Neural cell (in vitro differentiated cells): ENCODE results near the gene SMC3. TPM values are rescaled to one million over a fixed set of nuclear protein-coding genes. Genes with fewer than 3 reads are reported as not detected.

ENCODE experiments used
- H2AFZ ChIP-seq: fragments of 200-600, 300-800 bp; sonication (generic), shearing (Covaris generic); 2 replicates; pipeline ENCODE4 v1.6.0; 2014; ENCODE audit warnings: low read depth, mild to moderate bottlenecking, antibody characterized with exemption, low read length, moderate library complexity
- H3F3A ChIP-seq: fragments of 200-600 bp; shearing (Covaris generic); 2 replicates; pipeline ENCODE4 v1.6.1; 2016; ENCODE audit warnings: mild to moderate bottlenecking, moderate library complexity, mixed read lengths, antibody characterized with exemption, low read length; ENCODE audit not compliant: insufficient read depth, poor library complexity, severe bottlenecking
- H3K27ac ChIP-seq: fragments of 200-600, 300-800 bp; sonication (generic), shearing (Covaris generic); 2 replicates; pipeline ENCODE4 v1.5.1; 2014; ENCODE audit warnings: mild to moderate bottlenecking, low read length, moderate library complexity
- H3K27me3 ChIP-seq: fragments of 300-800, 200-600 bp; sonication (generic), shearing (Covaris generic); 2 replicates; pipeline ENCODE4 v1.6.0; 2014; ENCODE audit warnings: mild to moderate bottlenecking, low read depth, low read length, moderate library complexity; ENCODE audit not compliant: insufficient read depth
- H3K36me3 ChIP-seq: fragments of 300-800, 200-600 bp; sonication (generic), shearing (Covaris generic); 2 replicates; pipeline ENCODE4 v1.5.1; 2014; ENCODE audit warnings: mild to moderate bottlenecking, antibody characterized with exemption, low read length, moderate library complexity; ENCODE audit not compliant: insufficient read depth
- H3K4me2 ChIP-seq: fragments of 300-800, 200-600 bp; sonication (generic), shearing (Covaris generic); 2 replicates; pipeline ENCODE4 v1.6.0; 2014; ENCODE audit warnings: mild to moderate bottlenecking, low read length
- H3K4me3 ChIP-seq: fragments of 300-800, 200-600 bp; sonication (generic), shearing (Covaris generic); 2 replicates; pipeline ENCODE4 v1.5.1; 2014; ENCODE audit warnings: mild to moderate bottlenecking, low read length, moderate library complexity
- H3K79me2 ChIP-seq: fragments of 200-600 bp; shearing (Covaris generic); replicated peaks from 2 replicates; pipeline ENCODE4 v1.6.0; 2014; ENCODE audit warnings: mild to moderate bottlenecking, low read length, moderate library complexity; ENCODE audit not compliant: insufficient read depth
- H3K9ac ChIP-seq: fragments of 300-800, 200-600 bp; sonication (generic), shearing (Covaris generic); 2 replicates; pipeline ENCODE4 v1.6.1; 2016; ENCODE audit warnings: mild to moderate bottlenecking, low read length, mixed read lengths
- H3K9me2 ChIP-seq: fragments of 200-600 bp; shearing (Covaris generic); 2 replicates; pipeline ENCODE4 v1.6.1; 2016; ENCODE audit warnings: mild to moderate bottlenecking, low read length, mixed read lengths; ENCODE audit not compliant: insufficient read depth
- H3K9me3 ChIP-seq: fragments of 200-600, 300-800 bp; sonication (generic), shearing (Covaris generic); 2 replicates; pipeline ENCODE4 v1.6.1; 2016; ENCODE audit warnings: mild to moderate bottlenecking, mixed run types, low read length, moderate library complexity, mixed read lengths
- H4K20me1 ChIP-seq: fragments of 200-600 bp; shearing (Covaris generic); 2 replicates; pipeline ENCODE4 v1.6.1; 2016; ENCODE audit warnings: mild to moderate bottlenecking, mixed run types; ENCODE audit not compliant: insufficient read depth
- EP300 ChIP-seq: fragments of 450-650 bp; conservative IDR thresholded peaks from 2 replicates; pipeline ENCODE4 v1.6.1; 2014; ENCODE audit warnings: antibody characterized with exemption, mild to moderate bottlenecking, moderate library complexity; ENCODE audit not compliant: poor library complexity, severe bottlenecking
- EZH2 ChIP-seq: fragments of 200-600, 300-800 bp; shearing (Covaris generic), sonication (generic); IDR thresholded peaks from 2 replicates; pipeline ENCODE4 v1.6.1; 2014; ENCODE audit warnings: antibody characterized with exemption, low read length, borderline replicate concordance, mild to moderate bottlenecking; ENCODE audit not compliant: insufficient read depth, poor library complexity, severe bottlenecking
- MXI1 ChIP-seq: fragments of 450-650 bp; conservative IDR thresholded peaks from 2 replicates; pipeline ENCODE4 v1.6.1; 2014; ENCODE audit warnings: antibody characterized with exemption, mild to moderate bottlenecking; ENCODE audit not compliant: poor library complexity, severe bottlenecking
- POLR2AphosphoS5 ChIP-seq: IDR thresholded peaks from 2 replicates; pipeline ENCODE4 v1.6.1; 2012
- RAD21 ChIP-seq: fragments of 450-650 bp; conservative IDR thresholded peaks from 2 replicates; pipeline ENCODE4 v1.6.1; 2014; ENCODE audit warnings: antibody characterized with exemption, mild to moderate bottlenecking, moderate library complexity
- SMC3 ChIP-seq: fragments of 450-650 bp; conservative IDR thresholded peaks from 2 replicates; pipeline ENCODE4 v1.6.1; 2014; ENCODE audit warnings: antibody characterized with exemption, mild to moderate bottlenecking, moderate library complexity; ENCODE audit not compliant: poor library complexity
- TAF1 ChIP-seq: IDR thresholded peaks from 2 replicates; pipeline ENCODE4 v1.6.1; 2012; ENCODE audit warnings: low read depth
- polyA plus RNA-seq: library from polyadenylated mRNA; depleted of rRNA; stranded (reverse); fragments of >200 nt; gene quantifications from 2 replicates; pipeline ENCODE4 v1.2.3, GENCODE V29; 2014
- TF ChIP-seq, protein P1 (sequence below): IDR thresholded peaks from 2 replicates; pipeline ENCODE4 v1.6.1; 2012; ENCODE audit warnings: borderline replicate concordance
- TF ChIP-seq, protein P2 (sequence below): fragments of 450-650 bp; IDR thresholded peaks from 2 replicates; pipeline ENCODE4 v1.5.1; 2014; ENCODE audit warnings: antibody characterized with exemption, mild to moderate bottlenecking, moderate library complexity; ENCODE audit not compliant: poor library complexity, severe bottlenecking

SMC3 gene
- polyA plus RNA-seq, 1 donor from 2014 or later, result 67.7 TPM

- H3K79me2 ChIP-seq, result peaks cover 71% of the 10 kb centered on the region
- no peak overlapping the region for H3K9ac ChIP-seq
- no peak overlapping the region for H3K27ac ChIP-seq
- H3K4me3 ChIP-seq, result no peak overlapping the region
- no peak overlapping the region for H2AFZ ChIP-seq
- no peaks in the 10 kb centered on the region for H3F3A ChIP-seq
- no peaks in the 10 kb centered on the region for H3K27me3 ChIP-seq
- H3K36me3 ChIP-seq, result peaks cover 11% of the 10 kb centered on the region
- H3K9me3 ChIP-seq, result no peaks in the 10 kb centered on the region
- no peaks in the 10 kb centered on the region for H3K9me2 ChIP-seq
- TF ChIP-seq EP300, result no peak
- TF ChIP-seq TAF1, result no peak
- TF ChIP-seq, protein P1, sequence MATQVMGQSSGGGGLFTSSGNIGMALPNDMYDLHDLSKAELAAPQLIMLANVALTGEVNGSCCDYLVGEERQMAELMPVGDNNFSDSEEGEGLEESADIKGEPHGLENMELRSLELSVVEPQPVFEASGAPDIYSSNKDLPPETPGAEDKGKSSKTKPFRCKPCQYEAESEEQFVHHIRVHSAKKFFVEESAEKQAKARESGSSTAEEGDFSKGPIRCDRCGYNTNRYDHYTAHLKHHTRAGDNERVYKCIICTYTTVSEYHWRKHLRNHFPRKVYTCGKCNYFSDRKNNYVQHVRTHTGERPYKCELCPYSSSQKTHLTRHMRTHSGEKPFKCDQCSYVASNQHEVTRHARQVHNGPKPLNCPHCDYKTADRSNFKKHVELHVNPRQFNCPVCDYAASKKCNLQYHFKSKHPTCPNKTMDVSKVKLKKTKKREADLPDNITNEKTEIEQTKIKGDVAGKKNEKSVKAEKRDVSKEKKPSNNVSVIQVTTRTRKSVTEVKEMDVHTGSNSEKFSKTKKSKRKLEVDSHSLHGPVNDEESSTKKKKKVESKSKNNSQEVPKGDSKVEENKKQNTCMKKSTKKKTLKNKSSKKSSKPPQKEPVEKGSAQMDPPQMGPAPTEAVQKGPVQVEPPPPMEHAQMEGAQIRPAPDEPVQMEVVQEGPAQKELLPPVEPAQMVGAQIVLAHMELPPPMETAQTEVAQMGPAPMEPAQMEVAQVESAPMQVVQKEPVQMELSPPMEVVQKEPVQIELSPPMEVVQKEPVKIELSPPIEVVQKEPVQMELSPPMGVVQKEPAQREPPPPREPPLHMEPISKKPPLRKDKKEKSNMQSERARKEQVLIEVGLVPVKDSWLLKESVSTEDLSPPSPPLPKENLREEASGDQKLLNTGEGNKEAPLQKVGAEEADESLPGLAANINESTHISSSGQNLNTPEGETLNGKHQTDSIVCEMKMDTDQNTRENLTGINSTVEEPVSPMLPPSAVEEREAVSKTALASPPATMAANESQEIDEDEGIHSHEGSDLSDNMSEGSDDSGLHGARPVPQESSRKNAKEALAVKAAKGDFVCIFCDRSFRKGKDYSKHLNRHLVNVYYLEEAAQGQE, result no peak
- no peak for TF ChIP-seq POLR2AphosphoS5
- TF ChIP-seq RAD21, result no peak
- no peak for TF ChIP-seq MXI1
- TF ChIP-seq EZH2, result no peak
- TF ChIP-seq, protein P2, sequence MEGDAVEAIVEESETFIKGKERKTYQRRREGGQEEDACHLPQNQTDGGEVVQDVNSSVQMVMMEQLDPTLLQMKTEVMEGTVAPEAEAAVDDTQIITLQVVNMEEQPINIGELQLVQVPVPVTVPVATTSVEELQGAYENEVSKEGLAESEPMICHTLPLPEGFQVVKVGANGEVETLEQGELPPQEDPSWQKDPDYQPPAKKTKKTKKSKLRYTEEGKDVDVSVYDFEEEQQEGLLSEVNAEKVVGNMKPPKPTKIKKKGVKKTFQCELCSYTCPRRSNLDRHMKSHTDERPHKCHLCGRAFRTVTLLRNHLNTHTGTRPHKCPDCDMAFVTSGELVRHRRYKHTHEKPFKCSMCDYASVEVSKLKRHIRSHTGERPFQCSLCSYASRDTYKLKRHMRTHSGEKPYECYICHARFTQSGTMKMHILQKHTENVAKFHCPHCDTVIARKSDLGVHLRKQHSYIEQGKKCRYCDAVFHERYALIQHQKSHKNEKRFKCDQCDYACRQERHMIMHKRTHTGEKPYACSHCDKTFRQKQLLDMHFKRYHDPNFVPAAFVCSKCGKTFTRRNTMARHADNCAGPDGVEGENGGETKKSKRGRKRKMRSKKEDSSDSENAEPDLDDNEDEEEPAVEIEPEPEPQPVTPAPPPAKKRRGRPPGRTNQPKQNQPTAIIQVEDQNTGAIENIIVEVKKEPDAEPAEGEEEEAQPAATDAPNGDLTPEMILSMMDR, result no peak
- H4K20me1 ChIP-seq, result no peaks in the 10 kb centered on the region
- no peak overlapping the region for H3K4me2 ChIP-seq
Measured at GRCh38 chr10:110574420-110574819, 6.9 kb downstream of the SMC3 start.

- no peaks in the 10 kb centered on the region for H3K9me3 ChIP-seq
- no peaks in the 10 kb centered on the region for H3F3A ChIP-seq
- no peak overlapping the region for H3K9ac ChIP-seq
- peaks cover 53% of the 10 kb centered on the region for H3K79me2 ChIP-seq
- no peak overlapping the region for H3K4me3 ChIP-seq
- no peak overlapping the region for H3K4me2 ChIP-seq
- no peaks in the 10 kb centered on the region for H4K20me1 ChIP-seq
- TF ChIP-seq MXI1, result no peak
- TF ChIP-seq SMC3, result no peak
- TF ChIP-seq TAF1, result no peak
- no peak for TF ChIP-seq POLR2AphosphoS5
- no peak for TF ChIP-seq EZH2
- no peaks in the 10 kb centered on the region for H3K27me3 ChIP-seq
- no peak overlapping the region for H3K27ac ChIP-seq
- no peak overlapping the region for H2AFZ ChIP-seq
- H3K36me3 ChIP-seq, result peaks cover 19% of the 10 kb centered on the region
- no peaks in the 10 kb centered on the region for H3K9me2 ChIP-seq
Measured at GRCh38 chr10:110576220-110576619, 8.7 kb downstream of the SMC3 start.

GRCh38 chr10:110577056-110577455 lies 9.6 kb downstream of the SMC3 start:
- no peak for TF ChIP-seq SMC3
- TF ChIP-seq EP300, result no peak
- TF ChIP-seq, protein P2, result no peak
- TF ChIP-seq EZH2, result no peak
- TF ChIP-seq RAD21, result no peak
- no peak for TF ChIP-seq TAF1
- no peak for TF ChIP-seq POLR2AphosphoS5
- TF ChIP-seq, protein P1, result no peak
- no peak for TF ChIP-seq MXI1
- H4K20me1 ChIP-seq, result no peaks in the 10 kb centered on the region
- H3K9me3 ChIP-seq, result no peaks in the 10 kb centered on the region
- no peak overlapping the region for H3K27ac ChIP-seq
- H3K4me3 ChIP-seq, result no peak overlapping the region
- no peak overlapping the region for H3K4me2 ChIP-seq
- H3K9ac ChIP-seq, result no peak overlapping the region
- H3K27me3 ChIP-seq, result no peaks in the 10 kb centered on the region
- H3K9me2 ChIP-seq, result no peaks in the 10 kb centered on the region
- H3K79me2 ChIP-seq, result peaks cover 45% of the 10 kb centered on the region
- H3F3A ChIP-seq, result no peaks in the 10 kb centered on the region
- peaks cover 19% of the 10 kb centered on the region for H3K36me3 ChIP-seq
- no peak overlapping the region for H2AFZ ChIP-seq
